Measurements from ENCODE around the gene ZBTB16.

Gene ZBTB16

GRCh38 chr11:114293201-114293711 is 233.7 kb downstream of the ZBTB16 start:
- Histone ChIP-seq H3K4me3 (ENCODE audit: low read length) (no peak overlapping the region), H3K9ac (ENCODE audit: low read depth, low read length) (no peak overlapping the region), H3K4me1 (ENCODE audit: insufficient read depth, low read length) (no peaks in the 10 kb centered on the region; the same call in 1 of the 2 replicates), H3K27me3 (ENCODE audit: insufficient read depth, low read length) (no peaks in the 10 kb centered on the region), H3K9me3 (ENCODE audit: insufficient read depth, low read depth, low read length) (no peaks in the 10 kb centered on the region), H3K36me3 (ENCODE audit: insufficient read depth, low read depth, low read length) (no peaks in the 10 kb centered on the region), H3K27ac (ENCODE audit: low read length) (no peak overlapping the region)

GRCh38 chr11:114295676-114296604 is 236.4 kb downstream of the ZBTB16 start, which contains the start of gene NNMT:
NNMT (plus strand) TSS chr11:114296399; CDS start chr11:114296557, 158 bp downstream.
- Histone ChIP-seq H3K4me1 (ENCODE audit: insufficient read depth, low read length) (no peaks in the 10 kb centered on the region), H3K9ac (ENCODE audit: low read depth, low read length) (no peak within 1 kb of the TSS), H3K27me3 (ENCODE audit: insufficient read depth, low read length) (no peaks in the 10 kb centered on the region), H3K9me3 (ENCODE audit: insufficient read depth, low read depth, low read length) (peaks cover 3% of the 10 kb centered on the region; the same call in 1 of the 2 replicates), H3K4me3 (ENCODE audit: low read length) (no peak within 1 kb of the TSS), H3K27ac (ENCODE audit: low read length) (no peak within 1 kb of the TSS), H3K36me3 (ENCODE audit: insufficient read depth, low read depth, low read length) (no peaks in the 10 kb centered on the region)

- Histone ChIP-seq H3K9me3 (ENCODE audit: insufficient read depth, low read depth, low read length) (peaks cover 3% of the 10 kb centered on the region; the same call in 1 of the 2 replicates), H3K9ac (ENCODE audit: low read depth, low read length) (no peak overlapping the region), H3K36me3 (ENCODE audit: insufficient read depth, low read depth, low read length) (no peaks in the 10 kb centered on the region), H3K4me3 (ENCODE audit: low read length) (no peak overlapping the region), H3K4me1 (ENCODE audit: insufficient read depth, low read length) (no peaks in the 10 kb centered on the region), H3K27me3 (ENCODE audit: insufficient read depth, low read length) (no peaks in the 10 kb centered on the region), H3K27ac (ENCODE audit: low read length) (no peak overlapping the region)
Measured at GRCh38 chr11:114296605-114297372, 237.3 kb downstream of the ZBTB16 start.

- Histone ChIP-seq H3K27ac (ENCODE audit: low read length) (no peak overlapping the region), H3K4me1 (ENCODE audit: insufficient read depth, low read length) (no peaks in the 10 kb centered on the region; the same call in 1 of the 2 replicates), H3K9me3 (ENCODE audit: insufficient read depth, low read depth, low read length) (peaks cover 3% of the 10 kb centered on the region; the same call in 1 of the 2 replicates), H3K36me3 (ENCODE audit: insufficient read depth, low read depth, low read length) (no peaks in the 10 kb centered on the region), H3K4me3 (ENCODE audit: low read length) (no peak overlapping the region), H3K27me3 (ENCODE audit: insufficient read depth, low read length) (no peaks in the 10 kb centered on the region), H3K9ac (ENCODE audit: low read depth, low read length) (no peak overlapping the region)
Measured at GRCh38 chr11:114297806-114298709, 238.5 kb downstream of the ZBTB16 start.

- no peak overlapping the region for H3K9ac ChIP-seq (ENCODE audit: low read depth, low read length)
- peaks cover 3% of the 10 kb centered on the region; the same call in 1 of the 2 replicates for H3K9me3 ChIP-seq (ENCODE audit: insufficient read depth, low read depth, low read length)
- H3K27me3 ChIP-seq (ENCODE audit: insufficient read depth, low read length), result no peaks in the 10 kb centered on the region
- no peak overlapping the region for H3K4me3 ChIP-seq (ENCODE audit: low read length)
- no peaks in the 10 kb centered on the region; the same call in 1 of the 2 replicates for H3K4me1 ChIP-seq (ENCODE audit: insufficient read depth, low read length)
- no peaks in the 10 kb centered on the region for H3K36me3 ChIP-seq (ENCODE audit: insufficient read depth, low read depth, low read length)
- H3K27ac ChIP-seq (ENCODE audit: low read length), result no peak overlapping the region
Measured at GRCh38 chr11:114298710-114299109, 239.2 kb downstream of the ZBTB16 start.

All from iPS-20b (cell line).